HG02884 (cell line): ENCODE measurements around the gene WNT7A.

Source experiments
- ATAC-seq: cut with Tn5 transposase; IDR thresholded peaks from one replicate; pipeline ENCODE4 v1.9.1; 2021; ENCODE audit warnings: mild to moderate bottlenecking, moderate library complexity; ENCODE audit not compliant: unreplicated experiment

The WNT7A gene

DNA sequence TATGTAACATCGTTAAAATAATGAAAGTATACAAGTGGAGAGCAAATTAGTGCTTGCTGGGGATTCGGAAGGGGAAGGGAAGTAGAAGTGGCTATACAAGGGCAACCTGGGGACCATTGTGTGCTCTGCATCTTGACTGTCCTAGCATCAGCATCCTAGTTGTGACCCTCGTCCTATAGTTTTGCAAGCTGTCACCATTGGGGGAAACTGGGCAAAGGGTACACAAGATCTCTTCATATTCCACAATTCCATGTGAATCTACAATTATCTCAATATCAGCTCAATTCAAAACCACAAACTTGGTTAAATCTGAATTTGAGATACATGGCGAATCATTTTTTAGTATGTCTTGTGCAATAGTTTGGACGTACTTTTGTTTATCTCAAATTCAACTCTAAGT is 30.9 kb downstream of the WNT7A start:
- no peak for ATAC-seq

DNA sequence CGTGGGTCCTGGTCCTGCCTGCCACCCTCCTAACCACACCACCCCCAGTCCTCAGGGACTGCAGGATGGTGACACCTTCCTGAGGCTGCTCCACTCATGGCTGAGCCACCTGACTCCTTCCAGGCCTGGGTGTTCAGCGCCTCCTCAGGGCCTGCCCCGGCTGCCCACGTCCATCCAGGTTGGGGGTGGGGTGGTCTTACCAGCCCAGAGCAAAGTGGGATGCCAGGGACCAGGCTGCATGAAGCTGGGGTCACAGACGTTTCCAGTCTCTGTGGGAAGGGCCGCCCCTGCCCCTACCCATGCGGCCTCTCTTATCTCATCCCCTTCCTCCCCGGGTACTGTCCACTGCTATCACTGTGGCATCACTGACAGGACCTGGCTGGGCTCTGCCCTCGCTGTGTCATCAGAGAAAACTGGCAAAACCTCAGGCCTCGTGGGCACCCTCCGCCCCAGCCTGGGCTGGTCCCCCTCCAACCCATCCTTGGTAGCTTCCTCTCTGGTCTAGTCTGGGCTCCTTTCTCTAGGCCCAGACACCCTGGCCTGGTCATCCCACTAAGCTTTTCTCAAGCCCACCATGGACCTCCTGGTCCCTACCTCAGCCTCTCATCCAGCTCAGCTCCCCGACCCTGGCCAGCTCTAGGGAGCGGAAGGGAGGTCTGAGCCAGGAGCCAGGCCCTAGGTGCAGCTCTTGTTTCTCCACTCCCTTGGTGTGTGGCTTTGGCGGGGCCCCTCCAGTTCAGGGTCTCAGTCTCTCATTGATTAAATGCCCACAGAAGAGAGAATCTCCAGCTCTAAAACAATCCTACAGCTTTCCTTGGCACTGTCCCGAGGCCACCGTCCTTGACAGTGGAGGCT is 32.9 kb downstream of the WNT7A start:
- ATAC-seq, result no peak

DNA sequence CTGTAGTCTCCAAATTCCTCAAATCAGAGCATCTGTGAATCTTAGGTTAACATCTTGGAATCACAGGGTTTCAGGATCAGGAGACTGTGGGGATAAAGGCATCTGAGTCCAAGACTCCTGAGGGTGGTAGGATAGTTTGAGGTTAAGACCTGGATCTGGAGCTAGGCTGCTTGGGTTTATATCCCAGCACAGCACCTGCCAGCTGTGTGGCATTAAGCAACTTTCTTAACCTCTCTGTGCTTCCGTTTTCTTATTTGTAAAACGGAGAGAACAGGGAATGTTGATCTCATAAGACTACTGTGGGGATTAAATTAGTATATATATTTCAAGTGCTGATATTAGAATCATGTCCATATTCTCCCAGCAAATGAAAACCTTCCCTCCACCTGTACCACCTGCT is 33.6 kb downstream of the WNT7A start:
- no peak for ATAC-seq

DNA sequence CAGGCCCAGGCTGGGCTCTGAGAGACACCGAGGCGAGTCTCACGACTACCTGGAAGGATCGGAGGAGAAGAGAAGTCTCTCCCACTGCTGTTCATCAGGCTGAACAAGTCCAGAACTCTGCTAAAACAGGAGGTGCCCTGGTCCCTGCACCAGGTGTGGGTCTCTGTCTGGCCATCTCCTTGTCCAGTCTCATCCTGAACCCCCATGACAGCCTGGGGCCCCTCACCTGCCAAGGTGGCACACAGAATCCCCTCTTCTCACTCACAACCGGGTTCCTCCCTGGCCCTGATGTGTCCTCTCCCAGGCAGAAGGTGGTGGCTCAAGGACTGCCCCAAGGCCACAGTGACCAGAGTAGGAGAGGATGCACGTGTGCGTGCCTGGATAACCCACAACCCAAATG is 34.1 kb downstream of the WNT7A start:
- no peak for ATAC-seq

DNA sequence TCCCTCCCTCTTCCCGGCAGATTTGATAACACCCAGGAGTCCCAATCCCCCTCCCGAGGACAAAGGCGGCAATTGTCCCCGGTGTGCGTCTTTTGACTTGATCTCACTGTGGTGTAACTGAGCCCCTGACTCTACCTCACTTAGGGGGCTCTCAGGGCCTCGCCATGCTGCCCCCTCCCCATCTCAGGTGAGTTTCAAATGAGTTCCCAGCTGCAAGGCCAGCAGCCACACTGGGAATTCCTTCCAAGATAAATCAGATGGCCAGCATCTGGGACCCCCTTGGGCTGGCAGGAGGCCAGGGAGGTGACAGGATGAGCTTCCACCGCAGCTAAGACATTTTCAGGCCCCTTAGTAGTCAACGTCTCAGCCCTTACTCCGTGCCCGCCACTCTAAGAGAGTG is 35.0 kb downstream of the WNT7A start:
- ATAC-seq, result no peak

DNA sequence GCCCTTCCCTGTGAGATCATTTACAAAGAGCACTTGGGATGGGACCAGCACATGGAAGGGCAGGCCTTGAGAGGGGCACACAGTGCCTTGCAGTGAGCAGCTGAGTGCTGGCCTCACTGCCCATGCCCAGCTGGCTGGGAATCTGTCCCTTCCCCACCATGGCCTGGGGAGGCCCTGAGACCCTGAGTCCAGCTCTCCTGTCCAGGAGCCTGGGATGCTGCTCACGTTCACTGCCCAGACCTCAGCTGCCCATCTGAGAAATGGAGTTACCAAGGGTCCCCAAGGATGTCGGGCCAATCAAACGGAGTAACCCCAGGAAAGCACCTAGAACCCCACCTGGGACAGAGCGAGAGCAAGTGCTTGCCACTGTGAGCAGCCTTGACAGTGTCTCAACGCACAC is 35.6 kb downstream of the WNT7A start:
- no peak for ATAC-seq

DNA sequence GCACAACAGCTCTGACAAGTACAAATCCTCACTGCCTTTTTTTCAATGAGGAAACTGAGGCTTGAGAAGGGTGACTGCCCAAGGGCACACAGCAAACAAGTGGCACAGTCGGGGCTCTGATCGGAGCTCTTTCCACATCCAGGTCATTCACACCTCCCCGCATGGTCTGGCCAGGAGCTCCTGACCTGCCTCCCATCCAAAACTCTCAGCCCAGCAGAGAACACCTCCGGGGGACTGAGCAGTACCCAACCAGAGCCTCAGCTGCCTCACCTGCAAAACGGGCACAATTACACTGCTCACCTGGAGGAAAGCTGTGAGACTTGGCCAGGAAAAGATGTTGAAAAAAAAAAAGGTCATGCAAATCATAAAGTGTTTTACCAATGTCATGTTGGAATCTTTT is 36.5 kb downstream of the WNT7A start:
- no peak for ATAC-seq

DNA sequence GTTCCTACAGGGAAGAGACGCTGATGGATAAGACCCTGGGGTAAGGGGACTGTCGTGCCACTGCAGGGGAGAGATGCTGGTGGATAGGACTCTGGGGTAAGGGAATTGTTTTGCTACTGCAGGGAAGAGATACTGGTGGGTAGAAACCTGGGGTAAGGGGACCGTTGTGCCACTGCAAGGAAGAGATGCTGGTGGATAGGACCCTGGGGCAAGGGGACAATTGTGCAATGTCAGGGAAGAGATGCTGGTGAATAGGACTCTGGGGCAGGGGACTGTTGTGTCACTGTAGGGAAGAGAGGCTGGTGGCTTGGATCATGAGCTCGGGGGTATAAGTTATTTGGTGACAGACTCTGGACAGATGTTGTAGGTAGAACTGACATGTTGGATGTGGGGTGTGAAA is 37.6 kb downstream of the WNT7A start:
- no peak for ATAC-seq

DNA sequence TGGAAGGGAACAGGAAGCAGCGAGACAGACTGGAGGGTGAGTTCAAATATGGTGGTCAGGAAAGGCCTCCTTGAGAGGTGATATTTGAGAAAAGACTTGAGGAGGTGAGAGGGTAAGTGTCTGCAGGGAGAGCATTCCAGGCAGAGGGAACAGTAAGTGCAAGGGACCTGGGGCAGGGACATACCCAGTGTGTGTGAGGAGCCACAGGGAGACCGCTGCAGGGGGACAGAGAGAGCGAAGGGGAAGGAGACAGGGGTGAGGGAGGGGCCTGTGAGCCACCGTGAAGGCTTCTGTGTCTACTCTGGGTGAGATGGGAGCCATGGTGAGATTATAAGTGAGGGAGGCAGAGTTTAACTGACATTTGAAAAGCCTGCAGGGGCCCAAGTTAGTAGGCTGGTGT is 38.0 kb downstream of the WNT7A start:
- no peak for ATAC-seq

DNA sequence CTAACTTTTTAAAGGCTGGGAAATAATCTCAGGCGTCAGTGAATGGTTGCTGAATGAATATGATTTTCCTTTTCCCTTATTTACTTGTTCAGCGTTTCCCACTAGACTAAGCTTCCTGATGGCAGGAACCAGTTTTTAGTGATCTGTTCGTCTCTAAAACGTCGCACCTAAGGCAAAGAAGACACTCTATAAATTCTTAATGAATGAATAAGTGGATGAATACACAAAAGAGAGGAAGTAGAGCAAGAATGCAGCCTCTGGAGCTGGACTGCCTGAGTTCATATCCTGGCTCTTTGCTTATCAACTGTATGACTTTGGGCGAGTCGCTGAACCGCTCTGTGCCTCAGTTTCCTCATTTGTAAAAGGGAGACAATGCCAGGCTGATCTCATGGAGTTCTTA is 38.7 kb downstream of the WNT7A start:
- no peak for ATAC-seq

DNA sequence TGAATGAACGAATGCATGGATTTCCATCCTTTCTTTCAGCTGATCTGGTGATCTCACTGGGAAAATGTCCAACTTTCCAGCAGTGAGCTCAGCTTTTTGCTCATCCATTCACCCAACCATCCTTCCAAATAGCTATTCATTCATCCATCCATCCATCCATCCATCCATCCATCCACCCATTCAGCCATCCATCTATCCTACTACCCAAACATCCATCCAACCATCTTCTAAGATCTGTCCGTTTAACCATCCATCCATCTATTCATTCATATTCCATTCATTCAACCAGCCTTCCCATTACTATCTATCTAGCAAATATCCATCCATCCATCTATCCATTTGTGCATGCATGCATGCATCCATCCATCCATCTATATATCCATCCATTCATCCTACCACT is 39.4 kb downstream of the WNT7A start:
- ATAC-seq, result no peak

DNA sequence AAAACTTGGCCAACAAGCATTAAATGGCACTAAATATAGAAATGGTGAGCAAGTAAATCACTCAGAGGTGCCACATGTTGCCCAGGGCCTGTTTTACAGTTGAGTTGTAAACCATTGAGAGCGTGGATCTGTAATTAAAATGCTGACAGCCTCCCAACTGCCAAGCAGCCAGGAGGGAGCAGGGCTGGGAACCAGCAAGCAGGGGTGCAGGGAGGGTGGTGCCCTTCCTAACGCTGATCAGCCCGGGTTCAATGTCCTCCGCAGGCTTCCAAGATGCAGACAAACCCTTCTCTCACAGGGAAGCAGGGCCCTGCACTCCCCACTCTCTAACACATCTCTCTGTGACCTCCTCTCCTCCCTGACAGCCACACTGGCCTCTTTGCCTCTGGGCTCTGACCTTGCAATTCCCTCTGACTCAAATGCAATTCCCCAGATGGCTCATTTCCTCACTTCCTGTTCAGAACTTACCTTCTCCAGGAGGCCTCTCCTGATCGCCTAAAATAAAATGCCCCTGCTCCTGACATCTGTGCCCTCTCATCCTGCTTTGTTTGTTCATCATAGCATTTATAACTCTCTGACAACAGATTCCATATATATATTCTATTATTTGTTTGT is 40.0 kb downstream of the WNT7A start:
- ATAC-seq, result no peak

DNA sequence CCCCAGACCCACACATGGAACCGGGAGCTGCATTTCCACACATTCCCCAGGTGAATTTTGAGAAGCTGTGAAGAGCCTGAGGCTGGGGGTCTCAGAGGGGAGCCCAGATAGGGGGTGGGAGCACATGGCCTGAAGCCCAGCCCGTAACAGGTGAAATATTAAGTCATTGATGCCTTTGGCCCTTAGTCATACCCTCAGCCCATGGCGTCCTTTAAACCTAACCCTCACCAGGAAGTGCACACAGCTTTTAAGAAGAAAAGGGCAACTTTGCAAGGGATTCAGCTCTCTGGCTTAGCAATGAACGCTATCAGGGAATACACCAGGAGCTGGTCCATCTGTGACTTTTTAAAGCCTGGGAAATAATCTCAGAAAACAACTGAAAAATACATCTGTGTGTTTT is 40.6 kb downstream of the WNT7A start:
- ATAC-seq, result no peak

DNA sequence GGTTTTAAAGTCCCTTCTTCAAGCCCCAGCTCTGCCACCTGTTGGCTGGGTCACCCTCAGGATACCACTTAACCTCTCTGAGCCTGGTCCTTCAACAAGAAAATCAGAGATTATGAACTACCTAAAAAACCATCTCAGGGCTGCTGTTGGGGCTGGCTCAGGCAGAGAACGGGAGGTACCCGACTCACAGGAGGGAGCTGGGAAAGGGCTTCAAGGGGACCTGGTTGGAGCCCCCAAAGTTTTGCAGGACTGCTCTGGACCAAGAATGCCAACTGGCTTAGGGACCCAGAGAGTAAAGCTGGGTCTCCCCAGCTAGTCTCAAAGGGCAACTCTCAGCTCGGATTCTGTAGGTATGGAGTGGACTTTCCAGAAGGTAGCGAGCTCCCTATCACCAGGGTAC is 41.5 kb downstream of the WNT7A start:
- no peak for ATAC-seq

DNA sequence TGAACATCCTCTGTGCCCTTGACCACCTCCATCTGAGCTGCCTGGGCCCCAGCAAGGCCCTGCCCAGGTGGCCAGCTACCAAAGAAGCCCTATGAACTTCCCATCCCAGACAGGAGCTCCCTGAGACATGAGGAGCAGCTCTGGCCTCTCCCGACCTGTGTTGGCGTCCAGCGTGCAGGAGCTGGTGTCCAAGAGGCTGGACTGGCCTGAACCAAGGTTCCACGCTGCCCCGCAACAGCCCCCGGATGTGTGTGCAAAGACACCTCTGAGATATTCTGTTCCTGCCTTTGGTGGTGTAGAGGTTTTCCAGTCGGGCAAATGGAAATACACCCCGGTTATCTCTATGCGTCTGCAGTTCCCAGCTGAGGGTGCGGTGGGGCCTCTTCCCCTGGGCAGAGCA is 42.1 kb downstream of the WNT7A start:
- ATAC-seq, result no peak

DNA sequence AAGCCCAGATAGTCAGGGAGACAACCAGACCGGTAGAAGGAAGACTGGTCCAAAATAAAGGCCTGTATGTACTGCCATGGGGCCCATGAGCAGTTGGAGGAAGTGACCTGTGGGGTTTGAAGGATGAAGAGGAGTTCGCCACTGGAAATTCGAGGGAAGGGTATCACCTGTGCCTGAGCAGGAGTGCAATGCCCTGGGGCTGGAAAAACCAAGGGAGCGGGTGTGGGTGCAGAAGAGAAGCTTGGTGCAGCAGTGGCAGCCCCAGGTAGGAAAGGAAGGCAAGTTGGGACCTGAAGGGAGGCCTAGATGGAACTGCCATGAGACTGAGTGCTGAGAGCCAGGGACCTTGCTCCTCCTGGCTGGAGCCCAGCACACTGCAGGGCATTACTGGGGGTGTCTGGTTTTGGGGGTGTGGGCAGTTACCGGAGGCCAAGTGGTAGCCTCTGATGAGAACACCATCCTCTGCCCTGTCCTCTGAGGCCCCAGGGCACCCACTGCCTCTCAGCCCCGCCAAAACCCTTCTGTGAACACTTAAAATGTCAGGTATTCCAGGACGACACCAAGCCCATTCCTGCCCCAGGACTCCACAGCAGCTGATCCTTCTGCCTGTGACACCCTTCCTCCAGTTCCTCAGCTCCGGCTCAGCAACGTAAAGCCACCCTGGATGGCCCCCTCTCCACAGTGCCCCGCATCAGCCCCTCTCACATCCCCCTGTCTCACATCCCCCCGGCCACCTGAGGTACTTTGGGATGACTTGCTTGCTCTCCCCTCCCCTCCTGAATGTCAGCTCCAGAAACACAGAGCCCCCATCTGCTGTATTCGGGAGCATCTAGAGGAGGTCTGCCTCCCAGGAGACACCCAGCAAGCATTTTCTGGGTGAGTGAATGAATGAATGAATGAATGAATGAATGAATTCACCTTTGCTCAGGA is 42.9 kb downstream of the WNT7A start:
- no peak for ATAC-seq

DNA sequence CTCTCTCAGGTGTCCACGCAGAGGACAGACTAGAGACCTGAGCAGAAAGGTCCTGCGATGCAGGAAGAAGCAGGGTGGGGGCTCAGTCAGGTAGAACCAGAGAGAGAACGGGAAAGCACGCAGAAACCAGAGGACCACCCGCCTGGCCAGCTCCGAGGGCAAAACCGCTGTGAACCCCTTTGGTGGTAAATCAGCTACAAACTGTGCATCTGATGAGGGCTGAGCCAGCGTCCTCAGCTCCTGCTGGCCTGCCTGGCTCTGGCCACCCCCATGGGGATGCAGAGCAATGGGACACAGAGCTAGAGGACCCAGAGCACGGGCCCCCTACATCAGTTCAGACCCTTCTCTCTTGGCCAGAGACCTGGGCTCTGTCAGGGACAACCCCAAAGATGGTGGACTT is 44.6 kb downstream of the WNT7A start:
- ATAC-seq, result no peak

DNA sequence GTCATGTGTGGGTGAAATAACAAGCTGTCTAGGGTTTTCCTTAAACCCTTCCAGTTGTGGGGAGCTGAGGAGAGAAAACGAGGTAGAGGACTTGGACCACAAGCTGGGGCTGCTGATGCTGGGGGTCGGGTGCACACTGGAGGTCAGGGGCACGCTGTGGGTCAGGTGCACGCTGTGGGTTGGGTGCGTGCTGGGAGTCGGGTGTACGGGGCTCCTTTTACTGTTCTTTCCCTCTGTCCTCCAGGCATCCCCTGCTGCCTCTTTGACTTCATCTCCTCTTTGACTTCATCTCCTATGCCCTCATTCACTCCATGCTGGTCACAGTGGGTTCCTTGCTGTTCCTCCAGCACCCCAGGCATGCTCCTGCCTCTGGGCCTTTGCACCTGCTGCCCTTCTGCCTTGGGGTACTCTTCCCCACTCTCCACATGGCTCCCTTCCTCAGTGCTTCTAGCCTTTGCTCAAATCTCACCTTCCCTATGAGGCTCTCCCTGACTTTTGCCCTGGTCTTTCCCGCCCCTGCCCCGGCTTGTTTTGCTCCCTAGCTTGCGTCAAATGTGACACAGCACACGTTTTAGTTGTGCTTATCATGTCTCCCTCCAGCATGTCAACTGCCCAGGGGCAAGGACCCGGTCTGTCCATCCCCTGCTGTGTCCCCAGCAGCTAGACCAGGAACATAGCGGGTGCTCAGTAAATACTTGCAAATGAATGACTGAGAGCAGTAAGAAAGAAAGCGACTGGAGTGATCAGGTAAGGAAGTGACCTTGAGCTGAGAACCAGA is 45.4 kb downstream of the WNT7A start:
- no peak for ATAC-seq

DNA sequence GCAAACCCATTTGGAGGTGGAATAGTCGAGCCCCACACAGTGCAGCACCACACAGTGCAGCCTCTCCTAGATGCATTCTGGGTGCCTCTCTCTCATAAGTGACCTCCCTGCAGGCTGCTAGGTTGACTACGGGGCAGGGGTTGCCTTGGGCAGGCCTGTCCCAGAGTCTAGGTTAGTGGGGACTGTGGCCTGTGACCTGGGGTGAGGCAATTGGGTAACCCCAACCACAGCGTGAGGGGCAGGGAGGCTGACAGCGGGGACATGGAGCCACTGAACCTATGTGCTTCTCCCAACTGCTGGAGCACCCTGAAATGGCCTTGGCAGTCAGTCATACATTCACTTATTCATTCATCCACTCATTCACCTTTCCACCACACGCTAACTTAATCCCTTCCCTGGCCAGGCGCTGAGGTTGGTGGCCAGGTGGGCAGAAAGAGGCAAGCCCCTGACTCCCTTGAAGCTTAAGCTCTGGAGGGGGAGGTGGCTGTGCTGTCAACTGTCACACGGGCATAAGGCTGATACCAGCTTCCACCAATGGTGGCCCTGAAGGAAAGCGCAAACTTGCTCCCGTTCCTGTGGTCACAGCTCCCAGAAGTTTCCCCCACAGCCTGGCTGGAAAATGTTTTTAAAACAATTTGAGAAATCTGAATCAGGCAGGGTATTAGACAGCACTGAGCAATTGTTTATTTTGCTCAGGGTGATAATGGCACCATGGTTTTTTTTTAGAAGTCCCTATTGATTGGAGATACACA is 46.2 kb downstream of the WNT7A start:
- no peak for ATAC-seq

DNA sequence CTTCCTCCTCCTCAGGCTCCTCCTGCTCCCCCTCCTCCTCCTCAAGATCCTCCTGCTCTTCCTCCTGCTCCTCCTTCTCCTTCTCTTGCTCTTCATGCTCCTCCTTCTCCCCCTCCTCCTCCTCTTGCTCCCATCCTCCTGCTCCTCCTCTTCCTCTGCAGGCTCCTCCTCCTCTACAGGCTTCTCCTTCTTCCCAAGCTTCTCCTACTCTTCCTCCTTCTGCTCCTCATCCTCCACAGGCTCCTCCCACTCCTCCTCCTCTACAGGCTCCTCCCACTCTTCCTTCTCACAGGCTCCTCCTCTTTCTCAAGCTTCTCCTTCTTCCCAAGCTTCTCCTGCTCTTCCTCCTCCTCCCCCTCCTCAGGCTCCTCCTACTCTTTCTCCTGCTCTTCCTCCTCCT is 47.7 kb downstream of the WNT7A start:
- ATAC-seq, result no peak
